ENCODE measurements around the gene CDK2AP2.

GRCh38 chr11:67541198-67541597 is 33.2 kb upstream of the CDK2AP2 start:
- TF ChIP-seq POLR2AphosphoS5 (IDR thresholded peaks at IDR 0.05), result no peak
- TF ChIP-seq CTCF (IDR thresholded peaks at IDR 0.05), result no peak

Measured in prostate gland (tissue), 2 donors.